Mesenchymal stem cell (in vitro differentiated cells and primary cell): ENCODE results near the gene CHST11.

Source experiments
- DNase-seq: peaks from one replicate; pipeline ENCODE4 v3.0.0-alpha.2; 2013
- H2AFZ ChIP-seq: one replicate; pipeline ENCODE4 v1.6.1; 2013; ENCODE audit warnings: low read depth, mild to moderate bottlenecking, control low read depth, inconsistent platforms, low read length, moderate library complexity
- H2AK5ac ChIP-seq: 2 replicates; pipeline ENCODE4 v1.6.1; 2013; ENCODE audit warnings: low read length, moderate library complexity, mild to moderate bottlenecking, inconsistent platforms; ENCODE audit not compliant: severe bottlenecking
- H2BK120ac ChIP-seq: one replicate; pipeline ENCODE4 v1.6.1; 2013; ENCODE audit warnings: low read depth, mild to moderate bottlenecking, inconsistent platforms, low read length, moderate library complexity
- H2BK12ac ChIP-seq, 2 experiments: one replicate each; pipeline ENCODE4 v1.6.1; 2013; ENCODE audit warnings: inconsistent platforms in 2 of 2, low read length in 2 of 2, mild to moderate bottlenecking in 2 of 2, moderate library complexity in 2 of 2, control low read depth in 1 of 2
- H2BK15ac ChIP-seq: one replicate; pipeline ENCODE4 v1.6.1; 2013; ENCODE audit warnings: mild to moderate bottlenecking, low read depth, inconsistent platforms; ENCODE audit not compliant: poor library complexity, severe bottlenecking
- H2BK5ac ChIP-seq: 2 replicates; pipeline ENCODE4 v1.6.1; 2013; ENCODE audit warnings: low read depth, mild to moderate bottlenecking, low read length, control low read depth, inconsistent platforms; ENCODE audit not compliant: poor library complexity, severe bottlenecking
- H3K14ac ChIP-seq, 2 experiments: one replicate each; pipeline ENCODE4 v1.6.1; 2013; ENCODE audit warnings: inconsistent platforms in 2 of 2, low read length in 2 of 2, control low read depth in 1 of 2, mild to moderate bottlenecking in 1 of 2, moderate library complexity in 1 of 2
- H3K18ac ChIP-seq, 2 experiments: one replicate each; pipeline ENCODE4 v1.6.1; 2013; ENCODE audit warnings: inconsistent platforms in 2 of 2, low read length in 2 of 2, control low read depth in 1 of 2, low read depth in 1 of 2, mild to moderate bottlenecking in 1 of 2
- H3K23ac ChIP-seq, 2 experiments: one replicate each; pipeline ENCODE4 v1.6.1; 2013; ENCODE audit warnings: inconsistent platforms in 2 of 2, low read length in 2 of 2, mild to moderate bottlenecking in 2 of 2, moderate library complexity in 2 of 2, control low read depth in 1 of 2
- H3K27ac ChIP-seq: 2 replicates; pipeline ENCODE4 v1.5.1; 2013; ENCODE audit warnings: mild to moderate bottlenecking, moderate library complexity, low read length, control low read depth, inconsistent platforms; ENCODE audit not compliant: poor library complexity, severe bottlenecking
- H3K27me3 ChIP-seq, 2 experiments: 2 replicates each; pipeline versions ENCODE4 v1.6.1 to v1.7.0; 2013; ENCODE audit warnings: low read length in 2 of 2, mild to moderate bottlenecking in 2 of 2, moderate library complexity in 2 of 2, control low read depth in 1 of 2, inconsistent platforms in 1 of 2; ENCODE audit not compliant: control insufficient read depth in 1 of 2, insufficient read depth in 1 of 2
- H3K36me3 ChIP-seq, 2 experiments: 2 replicates each; pipeline versions ENCODE4 v1.6.1 to v1.7.0; 2013; ENCODE audit warnings: low read length in 2 of 2, control low read depth in 1 of 2, inconsistent platforms in 1 of 2, low read depth in 1 of 2, mild to moderate bottlenecking in 1 of 2; ENCODE audit not compliant: insufficient read depth in 2 of 2, control insufficient read depth in 1 of 2
- H3K4ac ChIP-seq, 2 experiments: one replicate each; pipeline ENCODE4 v1.6.1; 2013; ENCODE audit warnings: inconsistent platforms in 2 of 2, low read length in 2 of 2, mild to moderate bottlenecking in 2 of 2, moderate library complexity in 2 of 2, control low read depth in 1 of 2, low read depth in 1 of 2
- H3K4me1 ChIP-seq: 2 replicates; pipeline ENCODE4 v1.6.1; 2013; ENCODE audit warnings: low read depth, low read length, control low read depth; ENCODE audit not compliant: control insufficient read depth, insufficient read depth
- H3K4me2 ChIP-seq: 2 replicates; pipeline ENCODE4 v1.6.1; 2013; ENCODE audit warnings: low read length, mild to moderate bottlenecking, inconsistent platforms; ENCODE audit not compliant: poor library complexity, severe bottlenecking
- H3K4me3 ChIP-seq, 2 experiments: 2 replicates each; pipeline versions ENCODE4 v1.5.1 to v1.7.0; 2013; ENCODE audit warnings: low read length in 2 of 2, mild to moderate bottlenecking in 2 of 2, control low read depth in 1 of 2, low read depth in 1 of 2; ENCODE audit not compliant: insufficient read depth in 1 of 2
- H3K79me1 ChIP-seq: replicated peaks from 2 replicates; pipeline ENCODE4 v1.6.1; 2013; ENCODE audit warnings: mild to moderate bottlenecking, control low read depth, low read length, inconsistent platforms; ENCODE audit not compliant: poor library complexity, severe bottlenecking
- H3K9ac ChIP-seq: 2 replicates; pipeline ENCODE4 v1.7.0; 2013; ENCODE audit warnings: mild to moderate bottlenecking, low read length, moderate library complexity
- H3K9me3 ChIP-seq: 2 replicates; pipeline ENCODE4 v1.7.0; 2013; ENCODE audit warnings: mild to moderate bottlenecking, low read length; ENCODE audit not compliant: control insufficient read depth
- H4K8ac ChIP-seq: one replicate; pipeline ENCODE4 v1.6.1; 2013; ENCODE audit warnings: inconsistent platforms, mild to moderate bottlenecking, low read length, moderate library complexity
- H4K91ac ChIP-seq: one replicate; pipeline ENCODE4 v1.6.1; 2013; ENCODE audit warnings: mild to moderate bottlenecking, low read length, inconsistent platforms
- WGBS: methylation state at CpG from one replicate; pipeline ENCODE4 v1.1.7; 2013; ENCODE audit warnings: mixed read lengths; 5-methylcytosine and 5-hydroxymethylcytosine counted together

CHST11 gene

GRCh38 chr12:104499668-104500332 lies 43.1 kb downstream of the CHST11 start:
- H3K18ac ChIP-seq: peak overlapping the region in 1 of 2 experiments; percentile 30
- no peak overlapping the region for H4K8ac ChIP-seq
- no peak overlapping the region for H3K27ac ChIP-seq
- H3K79me1 ChIP-seq: peaks cover 2% of the 10 kb centered on the region
- WGBS: 88% methylated on average over 4 of the region's 4 CpGs
- H3K4me3 ChIP-seq: no peak overlapping the region
- no peak overlapping the region for H4K91ac ChIP-seq
- H2BK5ac ChIP-seq: no peak overlapping the region
- no peaks in the 10 kb centered on the region for H3K36me3 ChIP-seq
- no peaks in the 10 kb centered on the region for H3K27me3 ChIP-seq
- no peaks in the 10 kb centered on the region for H3K9me3 ChIP-seq
- no peak overlapping the region for H2BK12ac ChIP-seq
- no peak overlapping the region for H2BK120ac ChIP-seq
- peak overlapping the region in 1 of 2 experiments; percentile 57 for H3K23ac ChIP-seq
- H2AFZ ChIP-seq: no peak overlapping the region
- no peak for DNase-seq
- H3K9ac ChIP-seq: no peak overlapping the region
- H3K14ac ChIP-seq: no peak overlapping the region
- H3K4me1 ChIP-seq: no peaks in the 10 kb centered on the region
- no peak overlapping the region for H2AK5ac ChIP-seq
- no peak overlapping the region for H2BK15ac ChIP-seq
- H3K4me2 ChIP-seq: no peak overlapping the region
- H3K4ac ChIP-seq: no peak overlapping the region

GRCh38 chr12:104501115-104501514 lies 44.4 kb downstream of the CHST11 start:
- DNase-seq: no peak
- H3K9me3 ChIP-seq: no peaks in the 10 kb centered on the region
- no peak overlapping the region for H2BK120ac ChIP-seq
- H3K4ac ChIP-seq: no peak overlapping the region
- H3K4me1 ChIP-seq: no peaks in the 10 kb centered on the region
- H3K4me2 ChIP-seq: no peak overlapping the region
- H3K23ac ChIP-seq: no peak overlapping the region
- no peak overlapping the region for H4K91ac ChIP-seq
- H2AFZ ChIP-seq: no peak overlapping the region
- H3K27me3 ChIP-seq: peaks cover 0 to 3% of the 10 kb centered on the region in 2 experiments
- no peak overlapping the region for H4K8ac ChIP-seq
- H3K79me1 ChIP-seq: peaks cover 2% of the 10 kb centered on the region
- H3K18ac ChIP-seq: no peak overlapping the region
- no peak overlapping the region for H3K4me3 ChIP-seq
- no peak overlapping the region for H3K9ac ChIP-seq
- no peak overlapping the region for H2BK5ac ChIP-seq
- 91% methylated on average over 1 of the region's 1 CpG for WGBS
- H2BK12ac ChIP-seq: no peak overlapping the region
- H2BK15ac ChIP-seq: no peak overlapping the region
- H3K14ac ChIP-seq: no peak overlapping the region
- no peaks in the 10 kb centered on the region for H3K36me3 ChIP-seq
- no peak overlapping the region for H2AK5ac ChIP-seq
- H3K27ac ChIP-seq: no peak overlapping the region

- no peak overlapping the region for H3K4me3 ChIP-seq
- no peaks in the 10 kb centered on the region for H3K9me3 ChIP-seq
- no peak overlapping the region for H2BK120ac ChIP-seq
- H3K4me1 ChIP-seq: no peaks in the 10 kb centered on the region
- DNase-seq: no peak
- H3K4ac ChIP-seq: no peak overlapping the region
- H3K14ac ChIP-seq: no peak overlapping the region
- H3K27ac ChIP-seq: no peak overlapping the region
- no peak overlapping the region for H2BK12ac ChIP-seq
- H3K36me3 ChIP-seq: no peaks in the 10 kb centered on the region
- no peak overlapping the region for H3K9ac ChIP-seq
- no peak overlapping the region for H3K18ac ChIP-seq
- no peak overlapping the region for H4K8ac ChIP-seq
- H2AFZ ChIP-seq: no peak overlapping the region
- no peak overlapping the region for H2BK5ac ChIP-seq
- peaks cover 2% of the 10 kb centered on the region for H3K79me1 ChIP-seq
- no peak overlapping the region for H4K91ac ChIP-seq
- no peak overlapping the region for H3K23ac ChIP-seq
- H2BK15ac ChIP-seq: no peak overlapping the region
- H3K27me3 ChIP-seq: peaks cover 0 to 9% of the 10 kb centered on the region in 2 experiments
- H3K4me2 ChIP-seq: no peak overlapping the region
- H2AK5ac ChIP-seq: no peak overlapping the region
- WGBS: 84% methylated on average over 3 of the region's 3 CpGs
Observed at GRCh38 chr12:104501660-104502059, 44.9 kb downstream of the CHST11 start.

- no peak overlapping the region for H2AFZ ChIP-seq
- H4K8ac ChIP-seq: no peak overlapping the region
- no peak overlapping the region for H2BK5ac ChIP-seq
- H3K9ac ChIP-seq: no peak overlapping the region
- H3K18ac ChIP-seq: no peak overlapping the region
- no peaks in the 10 kb centered on the region for H3K4me1 ChIP-seq
- H3K27ac ChIP-seq: no peak overlapping the region
- H3K23ac ChIP-seq: no peak overlapping the region
- H2BK120ac ChIP-seq: no peak overlapping the region
- H3K14ac ChIP-seq: no peak overlapping the region
- DNase-seq: no peak
- no peak overlapping the region for H4K91ac ChIP-seq
- no peak overlapping the region for H2BK12ac ChIP-seq
- H3K4me3 ChIP-seq: no peak overlapping the region
- no peak overlapping the region for H3K4me2 ChIP-seq
- H3K27me3 ChIP-seq: peaks cover 0 to 14% of the 10 kb centered on the region in 2 experiments
- no peaks in the 10 kb centered on the region for H3K36me3 ChIP-seq
- H2BK15ac ChIP-seq: no peak overlapping the region
- H3K9me3 ChIP-seq: no peaks in the 10 kb centered on the region
- H3K79me1 ChIP-seq: peaks cover 2% of the 10 kb centered on the region
- 95% methylated on average over 5 of the region's 5 CpGs for WGBS
- no peak overlapping the region for H2AK5ac ChIP-seq
- no peak overlapping the region for H3K4ac ChIP-seq
Observed at GRCh38 chr12:104502217-104502616, 45.5 kb downstream of the CHST11 start.
